ENCODE measurements around the gene SH3TC1. TPM values are rescaled to one million over a fixed set of nuclear protein-coding genes. Genes with fewer than 3 reads are reported as not detected.

SH3TC1 gene
- total and polyA plus RNA-seq, 9 donors: 1.1 to 34.5 (median 5.4) TPM

GRCh38 chr4:8163026-8163425 lies 36.1 kb upstream of the SH3TC1 start:
- no peak for TF ChIP-seq CTCF (IDR thresholded peaks at IDR 0.05)
- TF ChIP-seq POLR2A (IDR thresholded peaks at IDR 0.05): no peak
- TF ChIP-seq EP300 (IDR thresholded peaks at IDR 0.05): no peak
- Histone ChIP-seq H3K4me3 (no peak overlapping the region), H3K4me1 (ENCODE audit: insufficient read depth) (peaks cover 3% of the 10 kb centered on the region), H3K27ac (no peak overlapping the region), H3K27me3 (no peaks in the 10 kb centered on the region), H3K36me3 (no peaks in the 10 kb centered on the region), H3K9me3 (no peaks in the 10 kb centered on the region)
- intact Hi-C loops (cut with DNase I): loop anchor here in 1 of 4 donors (10.0 kb wide), 1 partner anchor 242 kb away; no protein-coding TSS in a partner anchor
- DNase-seq: no peak
- 72 to 80% (median 76%) methylated on average over 7 of the region's 7 CpGs for WGBS, 3 donors

GRCh38 chr4:8163436-8164193 lies 35.5 kb upstream of the SH3TC1 start:
- Histone ChIP-seq H3K27me3 (no peaks in the 10 kb centered on the region), H3K36me3 (no peaks in the 10 kb centered on the region), H3K27ac (no peak overlapping the region), H3K4me3 (no peak overlapping the region), H3K9me3 (no peaks in the 10 kb centered on the region), H3K4me1 (ENCODE audit: insufficient read depth) (peaks cover 3% of the 10 kb centered on the region)
- TF ChIP-seq POLR2A (IDR thresholded peaks at IDR 0.05) (no peak), CTCF (IDR thresholded peaks at IDR 0.05) (no peak), EP300 (IDR thresholded peaks at IDR 0.05) (no peak)
- intact Hi-C loops (cut with DNase I): loop anchor here in 1 of 4 donors (10.0 kb wide), 1 partner anchor 241 kb away; no protein-coding TSS in a partner anchor
- no peak for DNase-seq
- WGBS, 3 donors: 75 to 81% (median 76%) methylated on average over 19 of the region's 19 CpGs

GRCh38 chr4:8164194-8164565 lies 34.9 kb upstream of the SH3TC1 start:
- H3K4me3 ChIP-seq: no peak overlapping the region
- 67 to 74% (median 69%) methylated on average over 9 of the region's 9 CpGs for WGBS, 3 donors
- TF ChIP-seq EP300 (IDR thresholded peaks at IDR 0.05) (no peak), CTCF (IDR thresholded peaks at IDR 0.05) (no peak), POLR2A (IDR thresholded peaks at IDR 0.05) (no peak)

GRCh38 chr4:8164687-8165086 lies 34.4 kb upstream of the SH3TC1 start:
- no peak overlapping the region for H3K27ac ChIP-seq
- intact Hi-C loops (cut with DNase I): loop anchor here in 1 of 4 donors (10.0 kb wide), 1 partner anchor 240 kb away; no protein-coding TSS in a partner anchor
- DNase-seq: no peak
- peaks cover 2% of the 10 kb centered on the region for H3K4me1 ChIP-seq (ENCODE audit: insufficient read depth)
- TF ChIP-seq EP300 (IDR thresholded peaks at IDR 0.05) (no peak), POLR2A (IDR thresholded peaks at IDR 0.05) (no peak), CTCF (IDR thresholded peaks at IDR 0.05) (no peak)
- H3K36me3 ChIP-seq: no peaks in the 10 kb centered on the region
- WGBS, 3 donors: 83 to 90% (median 87%) methylated on average over 10 of the region's 10 CpGs
- no peak overlapping the region for H3K4me3 ChIP-seq
- no peaks in the 10 kb centered on the region for H3K9me3 ChIP-seq
- H3K27me3 ChIP-seq: no peaks in the 10 kb centered on the region

More at GRCh38 chr4:8164194-8164565, 34.9 kb upstream of the SH3TC1 start:
- no peaks in the 10 kb centered on the region for H3K9me3 ChIP-seq
- H3K27ac ChIP-seq: no peak overlapping the region
- no peaks in the 10 kb centered on the region for H3K27me3 ChIP-seq
- H3K4me1 ChIP-seq (ENCODE audit: insufficient read depth): peaks cover 3% of the 10 kb centered on the region
- H3K36me3 ChIP-seq: no peaks in the 10 kb centered on the region
- DNase-seq: no peak
- intact Hi-C loops (cut with DNase I): loop anchor here in 1 of 4 donors (10.0 kb wide), 1 partner anchor 241 kb away; no protein-coding TSS in a partner anchor
